Brain pericyte (primary cell): ENCODE measurements around the gene TMEM134.
"Not testable (repeated sequence)": the region's sequence is repeated elsewhere in the genome, so short reads cannot be mapped to it uniquely, and the experiment has no call there.

Experiments used
- DNase-seq: peaks from one replicate; pipeline ENCODE4 v3.0.0-alpha.2; 2012; ENCODE audit warnings: low read depth, low spot score

TMEM134 gene

GRCh38 chr11:67468759-67469507 is at the start of gene TMEM134:
TSS of gene TMEM134 (minus strand) at chr11:67469251. CDS start at chr11:67469192, 59 bp downstream.
- DNase-seq, result peak; percentile 41

- DNase-seq, result no peak
Observed at GRCh38 chr11:67517784-67518552, 48.9 kb upstream of the TMEM134 start.

GRCh38 chr11:67516806-67517205 is 47.8 kb upstream of the TMEM134 start:
- DNase-seq, result no peak

- no peak for DNase-seq
Observed at GRCh38 chr11:67514116-67514515, 45.1 kb upstream of the TMEM134 start.

- DNase-seq, result not testable (repeated sequence)
Observed at GRCh38 chr11:67511558-67511957, 42.5 kb upstream of the TMEM134 start.

GRCh38 chr11:67510023-67510345 is 40.9 kb upstream of the TMEM134 start:
- no peak for DNase-seq

- peak; percentile 88 for DNase-seq
Observed at GRCh38 chr11:67508486-67509121, 39.6 kb upstream of the TMEM134 start.

- peak; percentile 98 for DNase-seq
Observed at GRCh38 chr11:67507864-67508485, 38.9 kb upstream of the TMEM134 start, which contains the start of gene CDK2AP2. TSS of gene CDK2AP2 (minus strand) at chr11:67508162. CDS start at chr11:67508082, 80 bp downstream.

GRCh38 chr11:67507242-67507863 is 38.3 kb upstream of the TMEM134 start:
- no peak for DNase-seq

- DNase-seq, result no peak
Observed at GRCh38 chr11:67506426-67507051, 37.5 kb upstream of the TMEM134 start.

GRCh38 chr11:67505605-67506396 is 36.8 kb upstream of the TMEM134 start:
- peak; percentile 62 for DNase-seq

- no peak for DNase-seq
Observed at GRCh38 chr11:67504950-67505581, 36.0 kb upstream of the TMEM134 start, which contains the start of gene PITPNM1. TSS of gene PITPNM1 (minus strand) at chr11:67505363. CDS start at chr11:67504180, 1,183 bp downstream.

GRCh38 chr11:67504005-67504949 is 35.2 kb upstream of the TMEM134 start:
- DNase-seq, result no peak

GRCh38 chr11:67503119-67504004 is 34.3 kb upstream of the TMEM134 start:
- DNase-seq, result no peak

GRCh38 chr11:67502328-67502979 is 33.4 kb upstream of the TMEM134 start:
- no peak for DNase-seq

GRCh38 chr11:67501854-67502253 is 32.8 kb upstream of the TMEM134 start:
- no peak for DNase-seq
